Activated CD8-positive, alpha-beta T cell treated with anti-CD3 and anti-CD28 coated beads, Interleukin-2, amount 10 ng/mL, durations not matched to agents 7 days and 5 days (primary cell): ENCODE measurements around the gene USE1. TPM values are rescaled to one million over a fixed set of nuclear protein-coding genes. Genes with fewer than 3 reads are reported as not detected.

Source experiments
- ATAC-seq: fragments of 150-1000 bp; cut with Tn5 transposase; one replicate; pipeline ENCODE4 v1.10.0; 2021; ENCODE audit warnings: moderate library complexity
- CTCF ChIA-PET: fragments of 350-600 bp; sonication (Branson Sonifier 250); formaldehyde crosslinking; loops from one replicate; lab custom pipeline; 2021; ENCODE audit warnings: antibody characterized with exemption; lab: Charles Lee
- POLR2A ChIA-PET: fragments of 350-600 bp; sonication (Branson Sonifier 250); formaldehyde crosslinking; loops from one replicate; lab custom pipeline; 2021; ENCODE audit warnings: antibody characterized with exemption; lab: Charles Lee
- DNase-seq: peaks from one replicate; pipeline ENCODE4 v3.0.0-alpha.2; 2020
- H3K27ac Mint-ChIP-seq: one replicate; pipeline ENCODE4 v1.8.0; 2021; ENCODE audit warnings: mild to moderate bottlenecking, mixed read lengths
- H3K27me3 Mint-ChIP-seq: one replicate; pipeline ENCODE4 v1.8.0; 2021; ENCODE audit warnings: low read depth, mixed read lengths
- H3K36me3 Mint-ChIP-seq: one replicate; pipeline ENCODE4 v1.8.0; 2021; ENCODE audit warnings: low read depth, mixed read lengths
- H3K4me1 Mint-ChIP-seq: one replicate; pipeline ENCODE4 v1.8.0; 2021; ENCODE audit warnings: low read depth, mixed read lengths
- H3K4me3 Mint-ChIP-seq: one replicate; pipeline ENCODE4 v1.8.0; 2021; ENCODE audit warnings: mild to moderate bottlenecking, mixed read lengths
- H3K9me3 Mint-ChIP-seq: one replicate; pipeline ENCODE4 v1.8.0; 2022; ENCODE audit warnings: mixed read lengths; ENCODE audit not compliant: insufficient read depth
- total RNA-seq, 2 experiments: library from RNA; stranded (reverse); gene quantifications; one replicate each; pipeline ENCODE4 v1.2.3, GENCODE V29; 2021

The USE1 gene
- total RNA-seq, 2 experiments from 2014 or later: 26.5 to 27.9 TPM

- ChIA-PET POLR2A (no interaction called here), CTCF (interaction anchor here (1.4 to 4.4 kb wide), 3 partner anchors 10 to 46 kb away, joined by 4 to 16 read pairs (median 13); partner anchors contain the start of gene BABAM1)
- Mint-ChIP-seq H3K27ac (no peak overlapping the region), H3K27me3 (no peaks in the 10 kb centered on the region), H3K9me3 (no peaks in the 10 kb centered on the region), H3K4me3 (no peak overlapping the region), H3K36me3 (peaks cover 4% of the 10 kb centered on the region), H3K4me1 (peaks cover 12% of the 10 kb centered on the region)
- no peak for ATAC-seq
- no peak for DNase-seq
These were observed 21.8 kb downstream of the USE1 start for GRCh38 chr19:17236811-17237543.

- ChIA-PET POLR2A (no interaction called here), CTCF (interaction anchor here (1.4 to 4.4 kb wide), 2 partner anchors 11 to 45 kb away, joined by 4 to 16 read pairs; no protein-coding TSS in a partner anchor)
- H3K4me1 Mint-ChIP-seq: peaks cover 12% of the 10 kb centered on the region
- DNase-seq (no peak), ATAC-seq (no peak)
- H3K4me3 Mint-ChIP-seq: no peak overlapping the region
- H3K9me3 Mint-ChIP-seq: no peaks in the 10 kb centered on the region
- H3K36me3 Mint-ChIP-seq: no peaks in the 10 kb centered on the region
- H3K27ac Mint-ChIP-seq: no peak overlapping the region
- H3K27me3 Mint-ChIP-seq: peaks cover 3% of the 10 kb centered on the region
These were observed 22.9 kb downstream of the USE1 start for GRCh38 chr19:17237747-17238706.

DNA sequence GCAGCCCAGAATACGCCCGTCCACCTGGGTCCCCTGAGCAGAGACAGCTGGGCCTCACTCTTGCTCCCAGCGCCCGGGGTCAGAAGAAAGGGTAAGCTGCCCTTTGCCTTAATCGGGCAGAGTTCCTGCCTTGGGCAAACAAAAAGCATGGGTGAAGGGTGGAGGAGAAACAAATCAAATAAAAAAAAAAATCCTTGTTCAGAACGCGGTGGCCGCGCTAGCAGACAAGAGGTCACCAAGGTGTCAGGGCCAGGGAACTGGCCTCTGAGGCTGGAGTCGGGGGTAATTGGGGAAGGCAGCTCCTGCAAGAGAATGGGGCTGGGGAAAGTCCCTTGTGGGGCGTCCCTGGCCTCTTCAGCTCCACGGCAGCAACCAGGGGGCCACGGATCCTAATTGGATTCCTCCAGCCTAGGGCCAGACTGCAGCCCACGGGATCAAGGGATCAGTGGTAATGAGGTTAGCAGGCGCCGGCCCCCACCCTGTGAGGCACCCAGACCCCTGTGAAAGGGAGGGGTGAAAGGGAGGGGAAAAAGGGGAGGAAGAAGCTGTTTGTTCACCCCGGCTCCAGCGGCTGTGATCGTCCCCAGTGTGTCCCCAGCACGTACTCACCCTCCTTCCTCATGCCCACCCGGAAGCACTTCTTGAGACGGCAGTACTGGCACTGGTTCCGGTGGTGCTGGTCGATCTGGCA lies 25.1 kb downstream of the USE1 start:
- Mint-ChIP-seq H3K27ac (no peak overlapping the region), H3K27me3 (peaks cover 10% of the 10 kb centered on the region), H3K4me3 (no peak overlapping the region), H3K36me3 (no peaks in the 10 kb centered on the region), H3K4me1 (peaks cover 4% of the 10 kb centered on the region), H3K9me3 (no peaks in the 10 kb centered on the region)
- ChIA-PET POLR2A (interaction anchor here (1.1 kb wide), 1 partner anchor 19 kb away, joined by 3 read pairs; no protein-coding TSS in a partner anchor), CTCF (no interaction called here)
- no peak for DNase-seq
- no peak for ATAC-seq

GRCh38 chr19:17240826-17241399 lies 25.8 kb downstream of the USE1 start:
- peaks cover 10% of the 10 kb centered on the region for H3K27me3 Mint-ChIP-seq
- ATAC-seq (no peak), DNase-seq (no peak)
- no peaks in the 10 kb centered on the region for H3K9me3 Mint-ChIP-seq
- H3K4me1 Mint-ChIP-seq: peaks cover 4% of the 10 kb centered on the region
- CTCF ChIA-PET: no interaction called here
- H3K4me3 Mint-ChIP-seq: no peak overlapping the region
- POLR2A ChIA-PET: interaction anchor here (0.6 to 1.1 kb wide), 2 partner anchors 18 to 53 kb away, joined by 3 read pairs; no protein-coding TSS in a partner anchor
- no peak overlapping the region for H3K27ac Mint-ChIP-seq
- no peaks in the 10 kb centered on the region for H3K36me3 Mint-ChIP-seq

DNA sequence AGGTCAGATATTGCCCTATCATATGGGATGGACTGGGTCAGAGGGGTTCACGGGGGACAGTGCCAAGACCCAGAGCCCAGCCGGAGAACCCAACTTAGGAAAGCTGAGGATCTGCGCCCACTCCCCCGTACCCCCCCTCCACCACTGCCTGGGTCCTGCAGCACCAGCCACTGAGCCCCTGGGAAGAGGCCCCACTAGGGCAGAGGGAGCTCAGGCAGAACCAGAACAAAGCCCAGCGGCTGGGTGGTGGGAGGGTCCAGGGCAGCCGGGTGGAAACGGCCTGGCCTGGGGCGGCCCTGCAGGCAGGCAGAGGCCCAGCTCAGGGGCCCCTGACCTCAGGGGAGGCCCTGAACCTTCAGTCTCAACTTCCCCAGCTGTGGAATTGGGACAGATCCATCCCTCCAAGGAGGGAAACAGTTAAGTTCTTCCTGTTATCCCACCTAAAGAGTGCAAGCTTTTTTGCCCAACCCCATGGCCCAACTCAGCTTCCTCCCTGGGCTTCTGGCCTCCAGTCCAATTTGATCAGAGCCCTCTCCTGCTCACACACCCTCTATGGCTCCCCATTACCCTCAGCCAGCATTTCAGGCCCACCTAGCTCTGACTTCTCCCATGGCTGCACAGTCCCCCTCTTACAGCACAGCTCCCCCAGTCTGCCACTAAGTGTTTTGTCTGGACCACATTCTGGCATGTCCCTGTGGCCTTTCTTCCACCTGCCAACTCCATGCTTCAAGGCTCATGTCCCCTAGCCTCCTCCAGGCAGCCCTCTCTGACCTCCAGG lies 27.5 kb downstream of the USE1 start:
- Mint-ChIP-seq H3K9me3 (no peaks in the 10 kb centered on the region), H3K27me3 (peaks cover 17% of the 10 kb centered on the region), H3K4me3 (no peak overlapping the region), H3K27ac (no peak overlapping the region), H3K36me3 (no peaks in the 10 kb centered on the region), H3K4me1 (peaks cover 9% of the 10 kb centered on the region)
- DNase-seq: no peak
- no peak for ATAC-seq
- ChIA-PET CTCF (interaction anchor here (0.9 to 1.3 kb wide), 2 partner anchors 17 to 20 kb away, joined by 3 to 5 read pairs; no protein-coding TSS in a partner anchor), POLR2A (interaction anchor here (0.7 to 0.9 kb wide), 2 partner anchors 17 to 162 kb away, joined by 3 read pairs; partner anchors contain the start of gene OCEL1)

DNA sequence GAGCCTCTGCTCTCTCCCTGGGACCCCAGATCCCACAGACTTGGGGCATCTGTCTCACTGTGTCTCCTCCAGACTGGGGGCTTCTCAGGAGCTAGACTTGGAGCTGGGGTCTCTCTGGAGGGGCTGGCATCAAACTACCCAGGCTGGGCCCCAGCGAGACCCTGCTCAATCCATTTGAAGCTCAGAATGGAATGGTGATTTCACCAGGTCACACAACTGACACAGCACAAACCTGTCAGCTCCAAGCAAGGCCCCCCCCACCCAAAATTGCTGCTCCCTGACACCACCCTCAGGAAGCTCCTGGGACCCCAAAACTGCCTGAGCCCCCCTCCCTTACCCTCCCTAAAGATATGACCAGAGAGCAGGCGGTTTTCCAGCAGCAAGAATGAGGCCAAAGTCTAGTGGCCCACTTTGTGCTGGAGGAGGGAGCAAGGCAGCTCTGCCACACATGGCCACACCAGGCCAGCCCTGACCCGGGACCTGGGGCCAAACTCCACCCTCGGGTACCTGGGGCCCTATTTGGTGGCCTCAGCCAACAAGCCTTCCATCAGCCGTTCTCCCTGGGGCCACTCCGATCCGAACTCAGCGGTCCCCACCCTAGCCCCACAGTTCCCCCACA lies 28.2 kb downstream of the USE1 start:
- Mint-ChIP-seq H3K9me3 (no peaks in the 10 kb centered on the region), H3K4me3 (no peak overlapping the region), H3K27ac (no peak overlapping the region), H3K27me3 (peaks cover 20% of the 10 kb centered on the region), H3K4me1 (peaks cover 9% of the 10 kb centered on the region), H3K36me3 (no peaks in the 10 kb centered on the region)
- ATAC-seq: no peak
- POLR2A ChIA-PET: interaction anchor here (0.9 kb wide), 1 partner anchor 17 kb away, joined by 3 read pairs; the partner anchor contains the start of gene OCEL1
- no peak for DNase-seq
- CTCF ChIA-PET: interaction anchor here (0.9 to 1.3 kb wide), 2 partner anchors 17 to 20 kb away, joined by 3 to 5 read pairs; no protein-coding TSS in a partner anchor

DNA sequence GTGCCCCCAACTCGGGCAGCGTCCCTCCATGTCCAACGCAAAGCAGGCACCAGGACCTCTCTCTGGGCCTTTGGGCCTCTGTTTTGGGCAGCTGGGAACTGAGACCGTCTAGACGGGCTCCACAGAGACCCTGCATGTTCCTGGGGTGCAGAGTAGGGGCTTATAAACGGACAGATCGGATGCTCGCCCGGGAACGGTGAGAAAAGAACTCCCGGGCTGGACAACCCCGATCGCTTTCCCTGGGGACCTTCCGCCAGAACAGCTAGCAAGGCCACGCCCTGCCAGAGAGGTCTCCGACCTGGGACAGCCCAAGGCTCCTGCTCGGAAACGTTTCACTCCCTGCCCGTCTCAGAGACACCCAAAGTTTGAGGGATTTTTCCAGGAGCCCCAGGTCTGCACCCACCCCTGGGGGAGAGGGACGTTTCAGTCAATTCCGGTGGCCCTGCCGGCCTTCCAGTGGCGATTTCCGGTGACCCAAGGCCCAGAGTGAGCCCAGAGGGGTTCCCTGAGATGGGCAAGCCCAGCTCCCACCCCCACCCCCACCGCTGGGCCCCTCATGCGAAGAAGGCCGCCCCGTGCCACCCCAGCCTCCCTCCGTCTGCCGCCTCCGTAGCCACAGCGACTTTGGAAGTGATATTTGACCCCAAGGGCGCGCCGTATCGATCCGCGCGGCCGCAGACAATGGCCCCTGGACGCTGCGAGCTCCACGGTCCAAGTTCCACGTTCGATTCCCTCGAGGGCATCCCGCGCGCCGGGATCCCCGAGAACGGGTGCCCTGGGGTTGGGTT lies 28.9 kb downstream of the USE1 start:
- no peak for ATAC-seq
- Mint-ChIP-seq H3K27ac (no peak overlapping the region), H3K36me3 (no peaks in the 10 kb centered on the region), H3K27me3 (peaks cover 20% of the 10 kb centered on the region), H3K4me3 (peak overlapping the region; percentile 38), H3K9me3 (no peaks in the 10 kb centered on the region), H3K4me1 (peaks cover 9% of the 10 kb centered on the region)
- ChIA-PET POLR2A (interaction anchor here (0.6 to 1.0 kb wide), 2 partner anchors 17 to 175 kb away, joined by 3 read pairs; no protein-coding TSS in a partner anchor), CTCF (interaction anchor here (1.0 to 1.2 kb wide), 2 partner anchors 16 to 19 kb away, joined by 3 read pairs; no protein-coding TSS in a partner anchor)
- DNase-seq: no peak

DNA sequence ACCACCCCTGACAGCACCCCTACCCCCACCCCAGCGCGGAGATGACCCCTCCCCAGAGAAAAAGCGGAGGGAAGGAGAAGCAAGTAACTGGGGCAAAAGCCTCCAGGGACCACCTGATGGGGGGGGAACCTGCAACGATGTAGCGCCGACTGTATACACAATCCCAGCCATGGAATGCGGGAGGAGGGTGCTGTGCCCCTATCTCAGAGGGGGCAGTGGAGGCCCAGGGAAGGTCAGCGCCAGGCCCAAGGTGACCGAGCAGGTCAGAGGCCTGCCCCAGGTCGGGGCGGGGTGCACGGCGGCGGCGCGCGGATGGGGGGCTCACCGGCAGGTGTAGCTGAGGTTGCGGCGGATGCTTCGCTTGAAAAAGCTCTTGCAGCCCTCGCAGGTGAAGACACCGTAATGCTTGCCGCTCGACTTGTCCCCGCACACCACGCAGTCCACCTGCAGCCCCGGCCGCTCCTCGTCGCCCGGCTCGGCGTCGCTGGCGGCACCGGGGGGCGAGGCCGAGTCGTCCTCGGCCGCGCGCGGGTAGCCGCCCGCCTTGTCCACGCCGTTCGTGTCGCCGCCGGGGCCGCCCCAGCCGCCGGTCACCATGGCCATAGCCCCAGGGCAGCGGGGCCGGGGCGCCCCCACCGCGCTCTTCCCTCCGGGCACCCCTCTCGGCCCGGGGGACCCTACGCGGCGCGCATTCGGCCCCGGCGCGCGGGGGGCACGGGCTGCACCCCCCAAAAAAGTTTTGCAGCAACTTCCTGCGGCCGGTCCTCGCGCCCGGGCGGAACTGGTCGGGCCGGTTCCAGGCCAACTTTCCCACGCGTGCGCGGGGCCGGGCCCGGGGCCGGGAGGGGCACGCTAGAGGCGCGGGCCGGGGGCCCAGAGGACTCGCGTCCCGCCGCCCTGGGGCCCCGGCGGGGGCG lies 29.7 kb downstream of the USE1 start:
- Mint-ChIP-seq H3K36me3 (no peaks in the 10 kb centered on the region), H3K4me3 (peak overlapping the region; percentile 38), H3K27me3 (peaks cover 20% of the 10 kb centered on the region), H3K4me1 (peaks cover 9% of the 10 kb centered on the region), H3K9me3 (no peaks in the 10 kb centered on the region), H3K27ac (no peak overlapping the region)
- POLR2A ChIA-PET: interaction anchor here (0.6 to 1.0 kb wide), 2 partner anchors 18 to 175 kb away, joined by 3 read pairs; no protein-coding TSS in a partner anchor
- ATAC-seq (peak; percentile 10), DNase-seq (no peak)
- CTCF ChIA-PET: interaction anchor here (1.0 to 1.2 kb wide), 2 partner anchors 15 to 18 kb away, joined by 3 read pairs; no protein-coding TSS in a partner anchor

DNA sequence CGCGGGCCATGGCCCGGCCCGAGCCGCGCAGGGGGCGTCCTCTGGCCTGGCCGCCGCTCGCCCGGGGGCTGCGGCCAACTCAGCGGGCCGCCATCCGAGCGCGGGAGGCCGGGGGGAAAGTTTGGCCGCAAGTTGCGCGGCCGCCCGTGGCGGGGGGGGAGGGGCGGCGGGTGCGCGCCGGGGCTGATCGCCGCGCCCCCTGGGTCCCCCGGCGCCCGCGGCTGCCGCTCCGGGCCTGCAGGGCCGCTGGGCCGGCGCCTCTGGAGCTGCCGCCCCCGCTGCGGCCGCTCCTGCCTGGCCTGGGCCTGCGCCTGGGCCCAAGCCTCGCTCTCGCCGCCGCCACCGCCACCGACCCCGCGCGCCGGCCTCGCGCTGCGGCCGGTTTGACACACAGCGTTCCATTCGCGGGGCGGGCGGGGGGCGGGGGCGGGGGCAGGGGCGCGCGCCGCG lies 30.4 kb downstream of the USE1 start, which contains the start of gene NR2F6:
Gene NR2F6 (minus strand): TSS at position 385 of the 450 bp plus-strand sequence. CDS start 699 bp downstream, outside the sequence.
- no peak for ATAC-seq
- Mint-ChIP-seq H3K27ac (peak within 1 kb of the TSS; percentile 30), H3K36me3 (no peaks in the 10 kb centered on the region), H3K4me3 (peak within 1 kb of the TSS; percentile 80), H3K4me1 (peaks cover 9% of the 10 kb centered on the region), H3K27me3 (peaks cover 20% of the 10 kb centered on the region), H3K9me3 (no peaks in the 10 kb centered on the region)
- no peak for DNase-seq
- POLR2A ChIA-PET: no interaction called here
- CTCF ChIA-PET: no interaction called here
